ES-I3 (cell line): ENCODE data around the gene ACTL7B.

Experiments
- H3K36me3 ChIP-seq: 2 replicates; pipeline ENCODE4 v1.6.1; 2013; ENCODE audit warnings: mild to moderate bottlenecking, low read length, control low read depth, moderate library complexity; ENCODE audit not compliant: insufficient read depth
- H3K4me1 ChIP-seq: 2 replicates; pipeline ENCODE4 v1.6.1; 2013; ENCODE audit warnings: mild to moderate bottlenecking, control low read depth, low read length; ENCODE audit not compliant: insufficient read depth
- H3K9ac ChIP-seq: 2 replicates; pipeline ENCODE4 v1.6.1; 2013; ENCODE audit warnings: low read depth, mild to moderate bottlenecking, low read length, moderate library complexity
- H3K9me3 ChIP-seq: 2 replicates; pipeline ENCODE4 v1.6.1; 2013; ENCODE audit warnings: mild to moderate bottlenecking, low read length, moderate library complexity; ENCODE audit not compliant: control insufficient read depth, insufficient read depth

The ACTL7B gene

DNA sequence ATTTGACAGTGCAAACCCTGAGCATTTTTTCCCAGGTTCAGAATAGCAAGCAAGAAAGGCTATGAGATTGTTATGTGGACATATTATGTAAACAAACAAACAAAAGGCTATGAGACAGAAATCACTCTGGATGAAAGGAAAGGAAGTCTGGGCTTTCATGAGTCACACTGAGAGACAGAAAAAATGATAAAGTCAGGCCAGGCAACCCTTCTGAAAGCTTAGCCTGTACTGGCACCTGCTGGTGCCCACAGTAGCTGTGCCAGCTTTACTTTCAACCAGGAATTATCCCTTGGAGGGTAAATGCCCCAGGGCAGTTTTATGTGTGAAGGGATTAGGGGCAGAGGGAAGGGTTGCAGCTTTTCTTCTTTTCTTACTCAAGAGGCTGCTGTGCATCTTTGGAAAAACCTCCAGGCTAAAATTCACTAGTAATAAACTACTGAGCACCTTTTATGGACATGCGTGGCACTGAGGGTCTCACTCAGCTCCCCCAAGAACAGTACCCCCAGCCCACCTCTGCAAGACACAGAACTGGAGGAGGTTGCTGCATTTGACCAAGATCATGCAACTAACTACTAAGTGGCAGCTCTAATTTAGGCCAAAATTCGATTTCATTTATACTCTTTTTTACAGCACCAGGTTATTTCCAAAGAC is 41.7 kb downstream of the ACTL7B start:
- Histone ChIP-seq H3K4me1 (peaks cover 12% of the 10 kb centered on the region; the same call in 1 of the 2 replicates), H3K9ac (no peak overlapping the region), H3K9me3 (no peaks in the 10 kb centered on the region)

DNA sequence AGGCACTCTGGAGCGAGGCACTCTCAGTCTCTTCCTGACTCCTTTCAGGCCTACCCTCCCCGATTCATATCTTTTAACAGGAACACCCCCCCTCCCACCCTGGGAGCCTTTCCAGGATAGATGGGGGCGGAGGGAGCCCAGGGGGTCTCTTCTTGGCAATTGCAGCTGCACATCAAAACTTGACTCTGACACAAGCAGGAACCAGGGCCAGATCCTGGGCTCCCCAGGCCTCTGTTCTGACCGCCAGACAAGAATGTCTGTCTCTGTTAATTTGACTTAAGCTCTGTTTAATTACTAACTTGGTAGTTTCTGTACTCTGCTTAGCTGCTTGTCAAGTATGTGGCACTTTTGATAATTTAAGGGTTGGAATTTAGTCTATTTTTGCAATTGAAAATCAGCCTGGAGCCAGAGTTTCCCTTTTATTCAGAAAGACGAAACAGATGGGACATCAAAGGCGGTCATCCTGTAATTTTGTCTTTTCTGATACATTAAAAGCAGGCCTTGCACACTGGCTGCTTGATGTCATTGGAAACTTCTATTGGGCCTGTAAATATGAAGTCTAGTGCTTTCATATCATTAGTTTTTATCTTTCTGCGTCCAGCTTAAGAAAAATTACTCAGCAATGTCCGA is 43.3 kb downstream of the ACTL7B start:
- Histone ChIP-seq H3K36me3 (no peaks in the 10 kb centered on the region), H3K9me3 (no peaks in the 10 kb centered on the region), H3K9ac (no peak overlapping the region), H3K4me1 (peaks cover 12% of the 10 kb centered on the region; the same call in 1 of the 2 replicates)

More for the DNA sequence above, 41.7 kb downstream of the ACTL7B start:
- H3K36me3 ChIP-seq: no peaks in the 10 kb centered on the region

DNA sequence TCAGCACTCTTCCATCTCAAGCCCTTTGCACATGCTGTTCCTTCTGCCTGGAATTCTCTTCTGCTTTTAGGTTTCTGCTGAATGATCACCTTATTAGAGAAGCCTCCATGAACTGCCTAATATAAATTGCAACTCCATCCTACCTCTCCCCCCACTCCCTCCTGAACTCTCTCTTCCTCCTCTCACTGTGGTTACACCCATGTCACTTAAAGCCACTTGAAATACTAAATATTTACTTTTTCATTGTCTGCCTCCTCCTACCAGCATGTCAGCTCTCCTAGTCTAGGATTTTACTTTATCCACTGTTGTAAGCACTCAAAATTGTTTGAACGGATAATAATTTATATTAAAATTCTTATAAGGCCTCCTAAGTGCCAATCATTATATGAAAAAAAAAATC is 43.8 kb downstream of the ACTL7B start:
- no peak overlapping the region for H3K9ac ChIP-seq
- H3K9me3 ChIP-seq: no peaks in the 10 kb centered on the region
- peaks cover 12% of the 10 kb centered on the region; the same call in 1 of the 2 replicates for H3K4me1 ChIP-seq
- no peaks in the 10 kb centered on the region for H3K36me3 ChIP-seq

DNA sequence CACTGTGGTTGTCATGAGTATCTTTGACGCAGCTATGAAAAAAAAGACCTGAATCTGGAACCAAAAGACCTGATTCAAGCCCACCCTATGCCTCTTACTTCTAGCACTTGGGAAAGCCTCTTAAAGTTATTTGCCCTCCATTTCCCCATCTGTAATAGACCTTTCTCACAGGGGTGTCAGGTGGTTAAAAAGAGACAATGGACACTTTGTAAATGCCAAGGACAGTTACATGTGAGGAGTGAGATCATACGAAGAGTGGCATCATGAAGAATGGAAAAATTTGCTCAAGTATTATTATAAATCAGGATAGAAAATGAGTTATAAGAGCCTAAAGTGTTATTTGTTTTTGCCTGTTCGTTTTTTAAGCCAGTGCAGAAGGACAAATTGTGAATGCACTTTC is 46.5 kb downstream of the ACTL7B start:
- Histone ChIP-seq H3K36me3 (no peaks in the 10 kb centered on the region), H3K9ac (no peak overlapping the region), H3K4me1 (peaks cover 5% of the 10 kb centered on the region; the same call in 1 of the 2 replicates), H3K9me3 (no peaks in the 10 kb centered on the region)
